IPS-NIHi7 (cell line): Measurements from ENCODE around the gene BTAF1.

Source experiments
- DNase-seq: peaks from one replicate; pipeline ENCODE4 v3.0.0; 2012; ENCODE audit warnings: mixed read lengths; ENCODE audit errors: extremely low spot score

The BTAF1 gene

DNA sequence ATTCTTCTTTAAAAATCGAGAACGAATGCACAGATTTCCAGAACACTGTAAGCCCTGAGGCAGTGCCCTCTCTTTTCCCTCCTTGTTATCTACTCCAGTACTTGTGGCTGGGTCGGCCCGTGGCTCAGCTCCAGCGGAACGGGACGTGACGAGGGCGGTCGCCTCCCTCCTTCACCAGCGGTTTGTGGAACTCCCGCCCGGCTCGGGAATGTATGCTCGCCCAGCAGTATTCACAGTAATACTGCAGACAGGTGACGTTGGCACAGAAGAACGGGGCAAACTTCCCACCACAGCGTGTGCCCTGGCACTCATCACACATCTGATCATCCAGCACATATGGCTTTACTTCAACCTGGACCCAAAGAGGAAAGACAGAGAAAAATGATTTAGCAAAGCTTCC, 128.5 kb downstream of the BTAF1 start:
- DNase-seq: no peak

DNA sequence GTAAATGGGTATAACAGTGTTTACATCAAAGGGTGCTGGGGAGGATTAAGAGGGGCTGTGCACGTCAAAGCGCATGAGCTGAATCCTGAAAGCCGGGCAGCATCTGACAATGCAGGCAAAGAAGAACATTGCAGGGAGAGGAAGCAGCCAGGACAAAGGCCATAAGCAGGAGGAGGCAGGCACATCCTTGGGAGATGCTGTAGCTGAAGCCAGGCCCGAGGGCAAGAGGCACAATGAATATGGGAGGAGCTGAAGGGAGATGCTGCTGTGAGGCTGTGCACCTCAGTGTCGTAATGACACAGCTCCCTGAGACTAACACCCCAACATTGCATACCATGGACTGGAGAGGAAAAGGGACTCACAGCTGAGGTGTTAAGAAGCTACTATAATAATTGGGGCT, 129.2 kb downstream of the BTAF1 start:
- no peak for DNase-seq

DNA sequence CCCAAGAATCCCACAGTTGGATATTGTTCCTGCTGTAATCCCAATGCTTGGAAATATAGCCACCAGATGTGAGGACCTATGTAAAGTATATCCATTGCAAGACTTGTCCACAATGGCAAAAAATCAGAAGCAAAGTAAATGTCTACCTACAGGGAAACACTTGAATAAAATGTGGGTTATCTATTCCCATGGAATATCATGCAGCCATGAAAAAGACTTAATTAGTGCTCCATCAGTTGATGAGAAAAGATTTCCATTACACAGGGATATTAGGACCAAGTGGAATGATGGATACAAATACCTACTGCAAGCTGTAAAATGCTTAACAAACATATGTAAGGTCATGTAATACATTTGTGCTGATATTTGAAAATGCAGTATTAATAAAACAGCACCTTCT, 131.2 kb downstream of the BTAF1 start:
- DNase-seq: no peak

DNA sequence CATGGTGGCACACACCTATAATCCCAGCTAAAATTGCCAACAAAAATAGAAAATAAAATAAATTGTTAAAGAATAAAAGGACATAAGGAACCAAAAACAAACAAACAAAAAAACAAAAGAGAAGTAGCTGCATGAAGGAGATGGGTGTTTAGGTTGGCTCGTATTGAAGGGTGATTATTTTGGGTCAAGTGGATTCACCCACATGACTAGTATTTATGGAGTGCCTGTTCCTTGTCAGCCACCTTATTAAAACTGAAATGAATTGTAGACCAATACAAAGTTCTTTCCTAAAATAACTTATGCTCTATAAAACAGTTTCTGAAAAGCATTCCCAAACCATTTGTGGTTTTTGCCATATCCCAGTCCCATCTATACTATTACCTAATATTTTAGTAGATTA, 138.7 kb downstream of the BTAF1 start:
- DNase-seq: no peak

DNA sequence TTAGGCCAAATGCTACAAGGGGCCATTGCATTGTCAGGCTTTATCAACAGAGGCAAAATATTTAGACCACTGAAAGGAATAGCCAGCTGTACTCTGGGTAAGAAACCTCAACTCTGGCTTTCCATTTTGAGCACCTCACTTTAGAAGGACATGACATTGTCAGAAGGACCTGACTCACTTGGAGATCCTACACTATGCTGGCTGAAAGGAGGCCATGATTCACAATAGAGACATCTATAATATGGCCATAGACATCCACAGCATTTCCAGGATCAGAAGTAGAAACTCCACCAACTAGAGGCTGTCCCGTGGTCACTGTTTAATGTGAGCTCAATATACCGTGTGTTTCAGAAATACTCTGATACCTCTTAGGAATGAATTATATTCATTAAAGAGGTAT, 140.9 kb downstream of the BTAF1 start:
- no peak for DNase-seq

DNA sequence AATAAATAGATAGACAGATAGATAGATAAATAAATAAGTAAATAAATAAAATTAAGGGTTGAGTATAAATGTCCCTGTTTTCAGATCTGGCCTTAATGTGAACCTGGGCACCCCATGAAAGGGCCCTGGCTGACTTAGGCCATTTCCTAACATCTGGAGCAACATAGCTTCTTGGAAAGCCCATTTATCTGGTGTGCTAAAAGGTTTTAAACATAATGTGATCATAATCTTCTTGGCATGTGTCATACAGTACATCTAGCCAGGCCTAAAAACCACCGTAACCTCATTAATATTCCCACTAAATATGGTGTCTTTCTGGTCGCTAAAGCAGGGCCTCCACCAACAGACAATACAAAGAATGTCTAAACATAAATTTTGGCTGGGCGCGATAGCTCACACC, 142.8 kb downstream of the BTAF1 start:
- no peak for DNase-seq

DNA sequence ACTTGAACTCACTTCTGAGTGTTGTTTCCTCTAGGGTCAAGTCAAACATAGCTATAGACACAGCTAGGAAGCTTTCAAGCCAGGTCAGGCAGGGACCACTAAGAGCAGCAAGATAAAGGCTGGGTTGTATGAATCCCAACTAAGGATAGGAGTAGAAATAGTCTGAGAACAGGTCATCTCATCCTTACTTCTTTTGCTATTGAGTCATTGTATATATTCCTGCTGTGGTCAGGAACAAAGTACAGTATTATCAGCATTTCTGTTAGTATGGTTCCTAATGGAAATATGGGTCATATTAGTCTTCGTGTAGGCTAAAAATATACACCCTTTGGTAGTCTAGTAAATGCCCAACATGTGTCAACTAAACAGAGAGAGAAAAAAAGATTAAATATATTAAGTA, 145.3 kb downstream of the BTAF1 start:
- DNase-seq: no peak

DNA sequence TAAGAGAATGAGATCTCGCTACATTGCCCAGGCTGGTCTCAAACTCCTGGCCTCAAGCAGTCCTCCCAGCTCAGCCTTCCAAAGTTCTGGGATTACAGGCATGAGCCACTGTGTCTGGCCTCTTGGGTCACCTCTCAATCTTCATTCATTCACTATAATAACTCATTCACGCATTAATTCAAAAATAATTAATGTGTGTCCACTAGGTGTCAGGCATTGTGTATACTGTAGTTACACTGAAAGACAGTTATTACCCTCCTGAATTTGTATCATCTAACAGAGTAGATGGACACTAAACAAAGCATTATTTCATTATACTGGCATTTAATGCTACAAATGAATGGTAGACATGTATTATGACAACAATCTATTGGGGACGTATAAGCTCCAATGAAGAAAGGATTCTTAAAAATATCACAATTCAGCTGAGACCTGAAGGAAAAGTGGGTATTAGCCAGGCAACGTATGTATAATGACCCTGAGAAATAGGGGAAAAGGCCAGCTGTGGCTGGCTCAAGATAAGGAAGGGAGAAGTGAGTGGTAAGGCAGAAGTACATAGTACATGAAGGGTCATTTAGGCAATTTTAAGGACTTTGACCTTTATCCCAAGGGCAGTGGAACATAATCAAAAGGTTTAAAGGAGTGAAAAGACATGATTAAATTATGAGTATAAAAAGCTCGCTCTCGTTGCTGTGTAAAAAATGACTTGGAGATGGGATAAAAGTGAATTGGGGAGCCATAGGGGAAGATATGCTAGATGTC, 150.7 kb downstream of the BTAF1 start:
- DNase-seq: no peak

DNA sequence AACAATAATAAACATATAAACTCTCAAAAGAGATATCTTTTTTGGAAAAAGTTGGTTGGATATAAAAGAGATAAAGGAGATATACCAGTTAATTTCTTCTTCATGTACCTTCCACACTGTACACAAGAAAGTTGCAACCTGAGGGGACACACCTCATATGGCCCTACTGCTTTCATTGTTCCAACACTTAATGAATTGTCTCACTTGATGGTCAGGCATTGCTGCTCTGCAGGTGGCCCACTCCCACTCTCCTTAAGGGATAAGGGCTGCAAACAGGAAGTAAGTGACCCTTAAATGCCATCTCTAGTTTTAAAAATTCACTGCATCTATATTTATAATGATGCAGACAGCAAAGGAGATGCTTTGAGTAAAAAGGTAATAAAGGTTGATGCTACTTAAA, 152.3 kb downstream of the BTAF1 start:
- no peak for DNase-seq

DNA sequence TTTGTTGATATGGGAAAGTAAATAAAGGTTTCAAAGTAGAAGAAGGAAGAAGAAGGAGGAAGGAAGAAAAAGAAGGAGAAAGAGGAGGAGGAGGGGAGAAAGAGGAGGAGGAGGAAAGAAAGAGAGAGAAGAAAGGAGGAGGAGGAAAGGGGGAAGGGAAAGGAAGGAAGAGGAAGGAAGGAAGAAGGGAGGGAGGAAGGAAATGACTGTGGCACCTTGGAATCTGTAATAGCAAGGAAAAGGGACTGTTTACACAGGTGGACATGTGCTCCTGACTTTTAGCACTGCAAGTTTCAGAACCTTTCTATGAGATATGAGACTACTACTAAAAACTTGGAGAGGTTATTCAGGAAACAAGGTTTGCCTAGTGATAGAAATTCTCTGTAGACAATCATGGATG, 153.2 kb downstream of the BTAF1 start:
- no peak for DNase-seq

DNA sequence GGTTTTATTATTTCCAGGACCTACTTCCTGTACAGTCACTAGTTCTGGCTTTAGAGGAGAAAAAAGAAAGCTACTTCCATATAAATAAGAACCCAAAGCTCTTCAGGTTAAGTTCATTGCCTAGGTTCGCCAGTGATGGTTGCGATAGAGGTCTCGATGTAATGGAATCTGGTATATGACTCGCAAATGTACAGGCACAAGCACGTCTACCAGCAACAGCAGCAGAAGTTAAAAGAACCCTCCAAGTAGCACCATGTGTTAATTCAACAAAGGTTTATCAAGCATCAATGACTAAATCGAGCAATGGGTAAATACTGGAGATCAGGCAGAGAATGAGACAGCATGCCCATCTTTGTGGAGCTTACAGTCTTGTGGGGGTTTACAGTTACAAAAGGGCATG, 155.4 kb downstream of the BTAF1 start:
- no peak for DNase-seq
